Type B pancreatic cell (in vitro differentiated cells): ENCODE data around the gene LCN2. TPM values are rescaled to one million over a fixed set of nuclear protein-coding genes. Genes with fewer than 3 reads are reported as not detected.
A peak's percentile ranks its signal among the peaks of the same experiment; 100 is the strongest.

Experiments
- DNase-seq: peaks from one replicate; pipeline ENCODE4 v3.0.0; 2021; ENCODE audit warnings: mixed read lengths; ENCODE audit not compliant: unreplicated experiment; ENCODE audit errors: extremely low spot score
- H3K27ac Mint-ChIP-seq: 2 replicates; pipeline ENCODE4 v1.8.0; 2021; ENCODE audit warnings: mild to moderate bottlenecking, mixed read lengths
- H3K27me3 Mint-ChIP-seq: 2 replicates; pipeline ENCODE4 v1.8.0; 2021; ENCODE audit warnings: mixed read lengths
- H3K36me3 Mint-ChIP-seq: 2 replicates; pipeline ENCODE4 v1.8.0; 2021; ENCODE audit warnings: mixed read lengths
- H3K4me1 Mint-ChIP-seq: one replicate; pipeline ENCODE4 v1.8.0; 2021; ENCODE audit warnings: mixed read lengths; ENCODE audit not compliant: unreplicated experiment
- H3K4me3 Mint-ChIP-seq: 2 replicates; pipeline ENCODE4 v1.8.0; 2021; ENCODE audit warnings: mild to moderate bottlenecking, mixed read lengths
- H3K9me3 Mint-ChIP-seq: 2 replicates; pipeline ENCODE4 v1.8.0; 2021; ENCODE audit warnings: mixed read lengths
- total RNA-seq: library from RNA; stranded (reverse); gene quantifications from 2 replicates; pipeline ENCODE4 v1.2.1, GENCODE V29; 2021; ENCODE audit warnings: low replicate concordance
- TF ChIP-seq, protein P1 (sequence below): fragments of 200-600 bp; sonication (generic); conservative IDR thresholded peaks from 2 replicates; pipeline ENCODE4 v1.5.0; 2021; ENCODE audit warnings: antibody characterized with exemption, mild to moderate bottlenecking

The LCN2 gene
- total RNA-seq, 1 donor from 2014 or later: 10.7 TPM

DNA sequence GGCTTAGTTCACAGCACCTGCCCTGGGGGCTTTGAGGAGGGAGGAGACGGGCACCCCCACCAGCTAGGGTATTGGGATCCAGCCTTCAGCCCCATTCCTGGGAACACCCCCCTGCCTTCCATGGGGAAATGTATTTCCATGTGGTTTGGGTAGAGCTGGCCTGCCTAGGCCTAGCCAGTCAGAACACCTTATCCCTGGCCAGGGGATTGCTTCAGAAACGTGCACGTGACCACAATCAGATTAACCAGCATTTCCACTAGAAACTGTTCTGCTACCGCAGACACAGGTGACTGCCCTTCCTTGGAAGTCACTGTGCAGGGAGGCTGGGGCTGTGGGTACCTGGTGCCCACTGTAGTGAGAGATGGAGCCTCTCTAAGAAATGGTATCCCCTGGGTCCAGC lies 24.8 kb downstream of the LCN2 start:
- Mint-ChIP-seq H3K36me3 (peaks cover 11% of the 10 kb centered on the region), H3K27me3 (no peaks in the 10 kb centered on the region), H3K4me1 (no peaks in the 10 kb centered on the region)

DNA sequence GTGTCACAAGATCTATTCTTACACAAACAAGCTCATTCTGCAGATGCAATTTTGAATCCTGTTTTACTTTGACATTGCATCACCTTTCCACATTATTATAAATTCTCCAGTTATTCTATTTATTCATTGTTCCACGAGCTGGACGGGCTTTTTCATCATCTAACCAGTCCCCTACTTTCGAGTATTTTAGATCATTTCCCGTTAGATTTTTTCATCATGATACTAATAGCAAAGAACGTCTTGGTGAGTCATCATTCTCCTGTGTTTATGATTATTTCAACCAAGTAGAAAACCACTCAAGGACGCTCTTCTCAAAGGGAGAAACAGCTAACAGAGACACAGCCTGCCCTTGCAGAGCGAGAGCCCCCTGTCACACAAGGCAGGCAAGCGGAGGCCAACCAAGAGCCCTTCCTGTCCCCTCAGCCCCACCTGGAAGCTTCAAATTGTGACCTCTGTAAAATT lies 25.9 kb downstream of the LCN2 start:
- no peak for DNase-seq
- H3K9me3 Mint-ChIP-seq: no peaks in the 10 kb centered on the region
- peaks cover 19% of the 10 kb centered on the region for H3K36me3 Mint-ChIP-seq
- TF ChIP-seq, protein P1, sequence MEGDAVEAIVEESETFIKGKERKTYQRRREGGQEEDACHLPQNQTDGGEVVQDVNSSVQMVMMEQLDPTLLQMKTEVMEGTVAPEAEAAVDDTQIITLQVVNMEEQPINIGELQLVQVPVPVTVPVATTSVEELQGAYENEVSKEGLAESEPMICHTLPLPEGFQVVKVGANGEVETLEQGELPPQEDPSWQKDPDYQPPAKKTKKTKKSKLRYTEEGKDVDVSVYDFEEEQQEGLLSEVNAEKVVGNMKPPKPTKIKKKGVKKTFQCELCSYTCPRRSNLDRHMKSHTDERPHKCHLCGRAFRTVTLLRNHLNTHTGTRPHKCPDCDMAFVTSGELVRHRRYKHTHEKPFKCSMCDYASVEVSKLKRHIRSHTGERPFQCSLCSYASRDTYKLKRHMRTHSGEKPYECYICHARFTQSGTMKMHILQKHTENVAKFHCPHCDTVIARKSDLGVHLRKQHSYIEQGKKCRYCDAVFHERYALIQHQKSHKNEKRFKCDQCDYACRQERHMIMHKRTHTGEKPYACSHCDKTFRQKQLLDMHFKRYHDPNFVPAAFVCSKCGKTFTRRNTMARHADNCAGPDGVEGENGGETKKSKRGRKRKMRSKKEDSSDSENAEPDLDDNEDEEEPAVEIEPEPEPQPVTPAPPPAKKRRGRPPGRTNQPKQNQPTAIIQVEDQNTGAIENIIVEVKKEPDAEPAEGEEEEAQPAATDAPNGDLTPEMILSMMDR: no peak
- H3K4me3 Mint-ChIP-seq: no peak overlapping the region
- H3K4me1 Mint-ChIP-seq: no peaks in the 10 kb centered on the region
- H3K27ac Mint-ChIP-seq: peak overlapping the region; percentile 53
- H3K27me3 Mint-ChIP-seq: no peaks in the 10 kb centered on the region

More for the DNA sequence above, 24.8 kb downstream of the LCN2 start:
- TF ChIP-seq, protein P1: no peak
- Mint-ChIP-seq H3K4me3 (no peak overlapping the region), H3K27ac (peak overlapping the region; percentile 36), H3K9me3 (no peaks in the 10 kb centered on the region)
- no peak for DNase-seq

DNA sequence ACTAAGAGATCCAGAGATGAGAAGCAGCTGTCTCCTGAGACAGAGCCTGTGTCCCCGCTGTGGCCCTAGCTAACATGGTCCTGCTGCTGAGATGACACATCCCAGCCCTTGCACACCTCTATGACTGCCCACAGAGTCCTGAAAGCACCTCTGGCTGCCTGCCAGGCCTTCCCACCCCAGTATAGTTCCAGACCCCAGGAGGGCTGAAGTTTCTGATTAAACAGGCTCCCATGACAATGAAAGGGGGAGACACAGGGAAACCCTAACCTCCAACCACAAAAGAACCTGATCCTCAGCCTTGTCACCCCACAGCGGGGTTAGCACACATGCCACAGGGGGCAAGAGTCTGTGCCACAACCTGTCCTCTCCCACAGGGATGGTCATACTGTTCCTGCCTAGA lies 26.5 kb downstream of the LCN2 start:
- no peak overlapping the region for H3K4me3 Mint-ChIP-seq
- TF ChIP-seq, protein P1: no peak
- DNase-seq: no peak
- H3K27me3 Mint-ChIP-seq: no peaks in the 10 kb centered on the region
- no peaks in the 10 kb centered on the region for H3K9me3 Mint-ChIP-seq
- peak overlapping the region; percentile 53 for H3K27ac Mint-ChIP-seq
- peaks cover 22% of the 10 kb centered on the region for H3K36me3 Mint-ChIP-seq
- no peaks in the 10 kb centered on the region for H3K4me1 Mint-ChIP-seq

DNA sequence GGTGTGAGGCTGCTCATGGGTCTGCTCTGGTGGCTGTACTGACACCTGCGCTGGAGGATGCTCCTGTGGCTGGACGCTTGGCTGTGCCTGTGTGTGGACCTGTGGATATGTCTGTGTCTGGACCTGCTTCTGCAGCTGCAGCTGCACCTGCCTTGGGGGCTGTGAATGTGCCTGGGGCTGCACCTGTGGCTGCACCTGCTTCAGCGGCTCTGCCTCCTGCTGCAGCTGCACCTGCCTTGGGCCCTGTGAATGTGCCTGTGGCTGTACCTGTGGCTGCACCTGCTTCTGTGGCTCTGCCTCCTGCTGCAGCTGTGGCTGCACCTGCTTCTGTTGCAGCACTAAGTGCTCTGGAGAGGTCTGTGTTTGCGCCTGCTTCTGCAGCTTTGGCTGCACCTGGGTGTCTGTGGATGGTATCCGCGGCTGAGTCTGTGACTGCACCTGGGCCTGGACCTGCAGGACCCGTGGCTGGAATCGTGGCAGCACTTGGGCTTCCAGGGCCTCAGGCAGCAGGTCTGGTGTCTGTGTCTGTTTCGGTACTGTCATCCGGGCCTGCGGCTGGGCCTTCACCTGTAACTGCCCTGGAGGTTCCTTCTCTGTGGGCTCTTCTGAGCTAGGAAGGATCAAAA lies 29.7 kb downstream of the LCN2 start:
- no peak overlapping the region for H3K27ac Mint-ChIP-seq
- no peaks in the 10 kb centered on the region for H3K9me3 Mint-ChIP-seq
- TF ChIP-seq, protein P1: no peak
- no peaks in the 10 kb centered on the region for H3K27me3 Mint-ChIP-seq
- H3K4me1 Mint-ChIP-seq: no peaks in the 10 kb centered on the region
- H3K4me3 Mint-ChIP-seq: no peak overlapping the region
- no peak for DNase-seq
- peaks cover 32% of the 10 kb centered on the region for H3K36me3 Mint-ChIP-seq

DNA sequence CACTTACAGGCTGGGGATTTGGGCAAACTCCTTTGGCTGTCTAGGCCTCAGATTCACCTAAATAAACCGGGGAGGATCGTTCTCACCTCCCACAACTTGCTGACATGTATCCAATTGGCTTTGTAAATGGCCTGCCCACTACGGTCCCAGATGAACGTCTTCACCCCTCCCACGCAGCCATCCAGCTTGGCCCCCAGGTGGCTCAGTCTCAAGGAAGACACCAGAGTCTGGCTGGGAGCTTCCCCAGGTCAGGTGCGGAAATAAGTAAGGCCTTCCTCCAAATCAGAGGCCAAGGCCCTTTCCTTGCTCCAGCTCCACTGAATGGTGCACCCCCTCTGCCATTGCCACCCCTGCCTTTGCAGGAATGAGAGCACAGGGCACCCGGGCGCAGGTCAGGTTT lies 30.7 kb downstream of the LCN2 start:
- H3K4me3 Mint-ChIP-seq: no peak overlapping the region
- no peaks in the 10 kb centered on the region for H3K9me3 Mint-ChIP-seq
- no peaks in the 10 kb centered on the region for H3K27me3 Mint-ChIP-seq
- H3K36me3 Mint-ChIP-seq: peaks cover 32% of the 10 kb centered on the region
- no peaks in the 10 kb centered on the region for H3K4me1 Mint-ChIP-seq
- DNase-seq: no peak
- TF ChIP-seq, protein P1: no peak
- H3K27ac Mint-ChIP-seq: no peak overlapping the region
